Body of pancreas (tissue), 4 donors: ENCODE data around the gene ATP1A4. TPM values are rescaled to one million over a fixed set of nuclear protein-coding genes. Genes with fewer than 3 reads are reported as not detected.

ENCODE experiments used
- ATAC-seq: fragments of 150-250 bp; one replicate; pipeline ENCODE4 v1.9.1; 2016
- DNase-seq, 4 donors: peaks; one replicate each; pipeline ENCODE4 v3.0.0-alpha.2; 2019
- H3K27ac ChIP-seq, 4 donors: fragments of 200-600 bp; sonication (generic); 1 replicate in 3 of 4; 2 replicates in 1 of 4; pipeline versions ENCODE4 v1.5.1 to v1.6.1; 2016 to 2019; ENCODE audit warnings: mild to moderate bottlenecking in 1 of 4, mixed read lengths in 1 of 4, moderate library complexity in 1 of 4
- H3K27me3 ChIP-seq, 2 donors: fragments of 200-600 bp; sonication (generic); one replicate each; pipeline ENCODE4 v1.6.0; 2016; ENCODE audit warnings: mild to moderate bottlenecking in 1 of 2
- H3K36me3 ChIP-seq, 2 donors: fragments of 200-600 bp; sonication (generic); replicated peaks in 1 of 2; 2 replicates each; pipeline ENCODE4 v1.5.1; 2016; ENCODE audit warnings: low read depth in 2 of 2; ENCODE audit not compliant: insufficient read depth in 1 of 2
- H3K4me1 ChIP-seq: fragments of 200-600 bp; sonication (generic); one replicate; pipeline ENCODE4 v1.6.0; 2016
- H3K4me3 ChIP-seq, 2 donors: fragments of 200-600 bp; sonication (generic); 1 replicate in 1 of 2; 2 replicates in 1 of 2; pipeline ENCODE4 v1.5.1; 2016 to 2019
- H3K9me3 ChIP-seq, 3 donors: fragments of 200-600 bp; sonication (generic); 1 replicate in 2 of 3; 2 replicates in 1 of 3; pipeline ENCODE4 v1.5.1; 2016
- POLR2A ChIP-seq, 3 donors: fragments of 450-650 bp; IDR thresholded peaks; one replicate each; pipeline ENCODE4 v1.6.1; 2016; ENCODE audit warnings: antibody characterized with exemption in 3 of 3, mild to moderate bottlenecking in 2 of 3
- WGBS, 2 donors: methylation state at CpG; one replicate each; pipeline ENCODE4 v1.1.5; 2017; 5-methylcytosine and 5-hydroxymethylcytosine counted together
- intact Hi-C: fragments of 100-400 bp; cut with DNase I; formaldehyde crosslinking; loops from one replicate; pipeline ENCODE4 v1.15.1; 2023
- total RNA-seq, 2 donors: library from RNA; depleted of rRNA; stranded (reverse); fragments of >200 nt; gene quantifications; one replicate each; pipeline ENCODE4 v1.1.0, GENCODE V29; 2016
- TF ChIP-seq, protein P1 (sequence below), 7 experiments: fragments of 450-650 bp in 4 of 7; fragments of 200-600 bp in 3 of 7; sonication (generic) in 3 of 7; IDR thresholded peaks; one replicate each; pipeline ENCODE4 v1.5.1; 2016 to 2019; ENCODE audit warnings: antibody characterized with exemption in 7 of 7

The ATP1A4 gene
- total RNA-seq, 2 donors from 2014 or later = not detected

DNA sequence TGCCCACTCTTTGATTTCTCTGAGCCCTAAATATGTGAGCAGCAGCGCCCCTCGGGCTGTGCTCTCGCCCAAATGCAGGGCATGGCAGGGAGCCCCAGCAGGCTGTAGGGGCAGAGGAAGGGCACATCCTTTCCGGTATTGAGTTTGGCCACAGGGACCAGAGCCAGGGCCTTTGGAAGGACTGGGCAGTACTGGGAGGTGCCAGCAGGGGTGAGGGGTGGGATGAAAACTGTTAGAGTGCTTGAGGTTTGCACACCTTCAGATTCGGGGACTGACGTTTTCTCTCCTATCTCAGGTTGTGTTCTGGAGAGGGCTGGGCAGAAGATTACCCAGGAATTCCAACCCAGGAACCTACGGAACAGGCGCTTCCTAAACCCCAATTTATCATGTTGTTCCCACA lies 38.0 kb upstream of the ATP1A4 start:
- intact Hi-C loops = no loop called here
- Histone ChIP-seq H3K27me3 (peaks cover 0 to 3% of the 10 kb centered on the region in 2 donors), H3K4me1 (no peaks in the 10 kb centered on the region), H3K27ac (no peak overlapping the region), H3K4me3 (no peak overlapping the region), H3K36me3 (no peaks in the 10 kb centered on the region), H3K9me3 (no peaks in the 10 kb centered on the region)
- WGBS, 2 donors = 73 to 79% methylated on average over 7 to 8 of the region's 8 CpGs
- DNase-seq (no peak), ATAC-seq (no peak)
- TF ChIP-seq, protein P1, sequence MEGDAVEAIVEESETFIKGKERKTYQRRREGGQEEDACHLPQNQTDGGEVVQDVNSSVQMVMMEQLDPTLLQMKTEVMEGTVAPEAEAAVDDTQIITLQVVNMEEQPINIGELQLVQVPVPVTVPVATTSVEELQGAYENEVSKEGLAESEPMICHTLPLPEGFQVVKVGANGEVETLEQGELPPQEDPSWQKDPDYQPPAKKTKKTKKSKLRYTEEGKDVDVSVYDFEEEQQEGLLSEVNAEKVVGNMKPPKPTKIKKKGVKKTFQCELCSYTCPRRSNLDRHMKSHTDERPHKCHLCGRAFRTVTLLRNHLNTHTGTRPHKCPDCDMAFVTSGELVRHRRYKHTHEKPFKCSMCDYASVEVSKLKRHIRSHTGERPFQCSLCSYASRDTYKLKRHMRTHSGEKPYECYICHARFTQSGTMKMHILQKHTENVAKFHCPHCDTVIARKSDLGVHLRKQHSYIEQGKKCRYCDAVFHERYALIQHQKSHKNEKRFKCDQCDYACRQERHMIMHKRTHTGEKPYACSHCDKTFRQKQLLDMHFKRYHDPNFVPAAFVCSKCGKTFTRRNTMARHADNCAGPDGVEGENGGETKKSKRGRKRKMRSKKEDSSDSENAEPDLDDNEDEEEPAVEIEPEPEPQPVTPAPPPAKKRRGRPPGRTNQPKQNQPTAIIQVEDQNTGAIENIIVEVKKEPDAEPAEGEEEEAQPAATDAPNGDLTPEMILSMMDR (IDR thresholded peaks at IDR 0.05) = no peak
- TF ChIP-seq POLR2A (IDR thresholded peaks at IDR 0.05) = no peak

- Histone ChIP-seq H3K4me3 (no peak overlapping the region), H3K36me3 (no peaks in the 10 kb centered on the region), H3K4me1 (no peaks in the 10 kb centered on the region), H3K27ac (no peak overlapping the region), H3K9me3 (no peaks in the 10 kb centered on the region), H3K27me3 (peaks cover 0 to 3% of the 10 kb centered on the region in 2 donors)
- intact Hi-C loops = no loop called here
- no peak for TF ChIP-seq POLR2A (IDR thresholded peaks at IDR 0.05)
- TF ChIP-seq, protein P1 (IDR thresholded peaks at IDR 0.05) = no peak
- ATAC-seq = no peak
- WGBS, 2 donors = 68 to 75% methylated on average over 4 of the region's 4 CpGs
- no peak for DNase-seq
Measured at GRCh38 chr1:160114085-160114484, 37.3 kb upstream of the ATP1A4 start.

GRCh38 chr1:160115545-160116282 lies 35.7 kb upstream of the ATP1A4 start, which contains the start of gene ATP1A2:
Gene ATP1A2 (plus strand): TSS chr1:160115759. CDS start chr1:160115862, 103 bp downstream.
- H3K9me3 ChIP-seq = no peaks in the 10 kb centered on the region
- DNase-seq (no peak), ATAC-seq (no peak)
- TF ChIP-seq, protein P1 (IDR thresholded peaks at IDR 0.05) = no peak
- no peak for TF ChIP-seq POLR2A (IDR thresholded peaks at IDR 0.05)
- no peaks in the 10 kb centered on the region for H3K36me3 ChIP-seq
- H3K27me3 ChIP-seq = peaks cover 0 to 3% of the 10 kb centered on the region in 2 donors
- 34 to 39% methylated on average over 16 of the region's 16 CpGs for WGBS, 2 donors
- intact Hi-C loops = loop anchor here (5.0 kb wide), 1 partner anchor 67 kb away; no protein-coding TSS in a partner anchor
- no peak within 1 kb of the TSS for H3K27ac ChIP-seq
- no peaks in the 10 kb centered on the region for H3K4me1 ChIP-seq
- H3K4me3 ChIP-seq = no peak within 1 kb of the TSS

DNA sequence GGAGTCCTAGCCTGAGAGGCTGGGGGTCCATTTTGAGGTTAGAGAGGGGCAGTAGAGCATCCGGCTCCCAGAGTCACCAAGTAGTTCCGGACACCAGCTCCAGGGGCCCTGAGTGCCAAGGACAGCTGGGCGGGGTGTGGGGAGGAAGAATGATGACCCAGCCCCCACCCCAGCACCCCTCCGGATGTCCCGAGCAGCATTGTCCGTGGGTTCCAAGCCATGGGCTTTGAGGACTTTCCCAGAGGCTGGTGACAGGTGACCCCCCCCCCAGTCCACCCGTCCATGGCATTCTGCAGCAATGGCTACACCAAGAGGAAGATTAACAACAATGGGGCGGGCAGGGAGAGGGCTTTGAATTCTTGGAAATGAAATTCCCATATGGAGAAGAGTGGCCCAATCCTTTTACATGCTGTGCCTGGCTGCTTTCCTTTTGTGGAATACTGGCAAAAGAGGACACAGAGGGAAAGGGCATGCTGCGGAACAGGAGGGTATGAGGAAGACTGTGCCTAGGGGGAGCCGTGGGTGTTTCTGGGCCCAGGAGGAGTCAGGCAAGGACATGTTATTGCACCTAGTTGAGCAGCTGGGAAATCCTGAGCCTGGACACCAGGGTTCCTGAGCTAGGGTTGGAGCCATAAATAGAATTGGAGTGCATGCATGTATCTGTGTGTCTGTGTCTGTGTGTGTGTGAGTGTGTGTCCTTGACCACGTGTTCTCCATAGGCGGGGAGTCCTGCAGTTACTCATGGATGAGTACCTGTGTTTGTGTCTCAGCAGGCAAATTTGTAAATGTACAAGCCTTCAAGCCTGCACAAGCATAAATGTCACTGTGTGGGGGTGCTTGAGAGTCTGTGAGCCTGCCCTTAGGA lies 34.9 kb upstream of the ATP1A4 start:
- ATAC-seq (no peak), DNase-seq (no peak)
- intact Hi-C loops = loop anchor here (5.0 kb wide), 1 partner anchor 66 kb away; no protein-coding TSS in a partner anchor
- no peaks in the 10 kb centered on the region for H3K4me1 ChIP-seq
- no peak for TF ChIP-seq POLR2A (IDR thresholded peaks at IDR 0.05)
- TF ChIP-seq, protein P1 (IDR thresholded peaks at IDR 0.05) = no peak
- no peaks in the 10 kb centered on the region for H3K36me3 ChIP-seq
- peaks cover 0 to 3% of the 10 kb centered on the region in 2 donors for H3K27me3 ChIP-seq
- 39 to 42% methylated on average over 10 to 12 of the region's 12 CpGs for WGBS, 2 donors
- H3K9me3 ChIP-seq = no peaks in the 10 kb centered on the region
- no peak overlapping the region for H3K27ac ChIP-seq
- no peak overlapping the region for H3K4me3 ChIP-seq
